CD4-positive, alpha-beta T cell treated with Interleukin-17A for 4 hours (primary cell): ENCODE data around the gene NOX3.
"Not testable (repeated sequence)": the region's sequence is repeated elsewhere in the genome, so short reads cannot be mapped to it uniquely, and the experiment has no call there.

Source experiments
- DNase-seq: peaks from one replicate; pipeline ENCODE4 v3.0.0-alpha.2; 2020; ENCODE audit warnings: mixed read lengths

The NOX3 gene

GRCh38 chr6:155468543-155468942, 12.9 kb upstream of the NOX3 start:
- DNase-seq = not testable (repeated sequence)

- no peak for DNase-seq
Observed at GRCh38 chr6:155466539-155466938, 10.9 kb upstream of the NOX3 start.

GRCh38 chr6:155461556-155461955, 5.9 kb upstream of the NOX3 start:
- no peak for DNase-seq

DNA sequence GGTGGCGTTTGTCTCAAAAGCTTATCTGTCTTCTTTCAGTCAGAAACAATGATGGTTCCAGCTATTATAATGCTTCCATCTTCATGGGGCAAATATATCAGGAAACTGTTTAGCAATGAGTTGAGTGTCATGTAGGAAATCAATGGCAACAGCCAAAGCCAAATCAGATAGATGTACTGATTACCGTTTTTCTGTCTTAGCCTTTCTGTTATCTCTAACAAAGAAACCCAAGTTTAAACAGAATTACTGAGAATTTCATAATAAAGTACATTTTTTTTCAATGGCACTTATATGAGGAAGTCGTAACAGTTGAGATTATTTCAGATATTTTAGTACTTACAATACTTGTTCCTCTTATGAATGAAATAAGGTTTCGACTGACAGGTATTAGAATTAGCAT, 1.2 kb downstream of the NOX3 start:
- DNase-seq = no peak

- DNase-seq = no peak
Observed at GRCh38 chr6:155454008-155454407, 1.6 kb downstream of the NOX3 start.

- DNase-seq = no peak
Observed at GRCh38 chr6:155452576-155452975, 3.1 kb downstream of the NOX3 start.

DNA sequence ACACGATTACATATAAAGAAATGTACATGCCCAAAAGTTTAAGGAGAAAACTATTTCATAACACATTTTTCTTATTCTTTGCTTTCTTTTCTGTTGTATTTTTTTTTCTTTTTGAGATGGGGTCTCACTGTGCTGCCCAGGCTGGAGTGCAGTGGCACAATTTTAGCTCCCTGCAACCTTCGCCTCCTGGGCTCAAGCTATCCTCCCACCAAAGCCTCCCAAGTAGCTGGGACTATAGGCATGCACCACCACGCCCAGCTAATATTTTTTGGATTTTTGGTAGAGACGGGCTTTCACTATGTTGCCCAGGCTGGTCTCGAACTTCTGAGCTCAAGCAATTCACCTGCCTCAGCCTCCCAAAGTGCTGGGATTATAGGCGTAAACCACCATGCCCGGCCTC, 4.1 kb downstream of the NOX3 start:
- DNase-seq = not testable (repeated sequence)

GRCh38 chr6:155450240-155450581, 5.4 kb downstream of the NOX3 start:
- no peak for DNase-seq

DNA sequence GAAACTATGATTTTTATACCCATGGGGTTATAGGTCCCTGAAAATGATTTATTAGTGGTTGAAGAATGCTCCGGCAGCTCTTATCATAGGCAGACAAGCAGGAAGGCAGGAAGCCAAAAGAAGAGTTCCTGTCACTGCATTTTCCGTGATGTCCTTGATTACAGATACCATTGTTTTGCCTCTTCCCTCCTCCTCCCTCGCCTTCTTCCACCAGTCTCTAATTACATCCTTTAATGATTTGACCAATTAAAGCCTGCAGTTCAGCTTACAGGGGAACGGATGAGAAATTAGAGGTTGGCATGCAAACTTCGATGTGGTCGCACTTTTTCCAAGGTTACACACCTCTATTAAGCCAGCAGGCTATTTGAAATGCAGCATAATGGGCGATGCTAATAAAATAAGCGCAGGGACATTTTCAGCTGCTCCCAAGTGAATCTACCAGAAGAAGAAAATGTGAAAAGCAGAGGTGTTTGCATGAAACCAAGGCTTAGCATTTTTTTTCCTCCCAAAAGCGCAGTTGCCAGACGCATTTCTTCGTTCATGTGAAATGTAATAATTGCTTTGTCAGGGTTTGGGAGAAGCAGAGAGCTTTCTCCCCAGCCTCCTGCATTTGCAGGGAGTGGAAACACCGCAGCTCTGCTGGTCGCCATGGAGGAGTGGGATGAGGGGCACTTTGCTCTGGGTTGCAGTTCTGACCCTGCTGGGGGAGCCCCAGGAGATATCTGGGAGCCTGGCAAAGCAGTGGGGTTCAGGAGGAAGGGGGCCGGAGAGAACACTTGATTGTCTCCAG, 6.0 kb downstream of the NOX3 start:
- DNase-seq = no peak

DNA sequence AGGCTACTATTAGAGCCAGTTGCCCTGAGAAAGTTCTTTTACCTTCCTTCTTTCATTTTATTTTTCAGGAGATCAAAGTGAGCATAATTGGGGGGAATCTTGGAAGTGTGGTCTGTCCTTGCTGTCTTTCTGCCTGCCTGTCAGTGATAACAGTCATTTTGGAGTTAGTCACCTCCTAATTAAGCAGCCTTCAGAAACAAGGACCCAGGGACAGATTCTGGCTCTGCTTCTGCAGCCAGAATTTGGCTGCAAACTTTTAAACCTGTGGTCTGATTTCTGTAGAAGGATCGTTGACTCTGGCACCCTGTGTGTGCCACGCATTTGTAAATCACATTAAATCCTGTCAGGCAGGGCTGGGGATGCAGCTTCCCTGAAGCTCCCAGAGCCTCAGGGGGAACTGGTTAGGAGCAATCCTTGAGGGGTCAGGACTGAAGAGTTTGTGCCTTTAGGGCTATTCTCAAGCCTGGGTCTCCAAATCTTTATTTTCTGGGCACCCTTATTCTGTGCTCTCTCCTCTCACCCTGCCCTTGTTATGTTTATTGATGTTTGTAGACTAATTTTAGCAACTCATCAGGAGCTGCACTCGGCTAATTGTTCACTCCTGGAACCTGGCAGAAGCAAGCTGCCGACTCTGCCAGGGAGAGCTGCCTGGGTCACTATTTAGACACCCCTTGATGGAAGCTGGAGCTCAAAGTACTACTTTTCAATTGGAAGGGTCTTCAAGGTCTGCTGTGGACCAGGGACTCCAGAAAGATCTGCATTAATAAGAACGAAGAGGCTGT, 6.8 kb downstream of the NOX3 start:
- no peak for DNase-seq

DNA sequence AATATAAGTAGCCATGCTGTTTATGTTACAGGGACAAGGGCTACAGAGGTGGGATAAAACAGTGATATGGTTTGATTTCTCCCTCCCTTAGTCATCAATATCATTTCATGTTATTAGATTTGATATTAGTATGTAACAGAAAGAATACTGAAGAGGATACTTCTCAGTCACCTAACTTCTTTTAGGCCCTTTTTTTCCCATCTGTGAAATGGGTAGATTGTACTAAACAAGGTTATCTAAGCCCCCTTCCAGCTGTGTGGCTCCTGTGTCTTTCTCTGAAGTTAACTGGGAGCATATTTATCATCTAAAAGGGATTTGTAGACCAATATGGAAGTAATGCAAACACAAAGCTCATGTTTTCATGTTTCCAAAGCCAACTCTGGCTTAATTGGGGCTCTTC, 7.7 kb downstream of the NOX3 start:
- no peak for DNase-seq

GRCh38 chr6:155444952-155445903, 10.4 kb downstream of the NOX3 start:
- no peak for DNase-seq

- DNase-seq = no peak
Observed at GRCh38 chr6:155444120-155444917, 11.3 kb downstream of the NOX3 start.

- DNase-seq = no peak
Observed at GRCh38 chr6:155443168-155443567, 12.5 kb downstream of the NOX3 start.

- no peak for DNase-seq
Observed at GRCh38 chr6:155442562-155442961, 13.1 kb downstream of the NOX3 start.

GRCh38 chr6:155441112-155441465, 14.6 kb downstream of the NOX3 start:
- DNase-seq = no peak

GRCh38 chr6:155440398-155441111, 15.1 kb downstream of the NOX3 start:
- DNase-seq = no peak

GRCh38 chr6:155439376-155439775, 16.3 kb downstream of the NOX3 start:
- DNase-seq = no peak

GRCh38 chr6:155436981-155437749, 18.5 kb downstream of the NOX3 start:
- no peak for DNase-seq

DNA sequence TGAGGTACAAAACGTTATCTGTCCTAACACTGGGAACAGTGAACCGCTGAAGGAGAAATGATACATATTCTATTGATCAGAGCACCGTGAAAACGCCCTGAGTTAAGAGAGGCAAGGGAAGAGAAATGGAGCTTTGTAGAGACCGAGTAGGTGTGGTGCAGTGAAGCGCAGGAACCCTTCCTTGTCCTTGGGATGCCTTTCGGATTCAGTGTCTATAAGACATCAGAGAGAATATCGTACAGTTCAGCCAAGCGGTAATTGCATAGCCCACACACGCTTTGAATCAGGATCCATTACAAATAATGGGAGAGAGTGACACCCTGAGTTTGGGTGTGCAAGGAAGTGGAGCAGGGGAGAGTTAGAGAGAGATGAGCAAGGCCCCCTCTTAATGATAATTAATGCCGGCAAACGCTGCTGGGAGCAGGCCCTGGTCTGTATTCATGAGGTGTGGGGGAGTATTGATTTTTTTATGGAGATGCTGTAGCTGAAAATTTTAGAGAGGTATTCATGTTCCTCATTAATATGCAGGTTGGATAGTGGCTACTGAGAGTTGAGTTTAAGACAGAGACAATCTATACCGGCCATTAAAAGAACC, 20.7 kb downstream of the NOX3 start:
- DNase-seq = no peak

GRCh38 chr6:155434096-155434495, 21.5 kb downstream of the NOX3 start:
- DNase-seq = no peak
